Epithelial cell of proximal tubule (primary cell): ENCODE results near the gene UBE2R2. TPM values are rescaled to one million over a fixed set of nuclear protein-coding genes. Genes with fewer than 3 reads are reported as not detected.
"Not testable (repeated sequence)": the region's sequence is repeated elsewhere in the genome, so short reads cannot be mapped to it uniquely, and the experiment has no call there.

Experiments used
- DNase-seq: peaks from one replicate; pipeline ENCODE4 v3.0.0-alpha.2; 2011; ENCODE audit warnings: low read depth
- H3K4me3 ChIP-seq: 2 replicates; pipeline ENCODE4 v1.5.1; 2011; ENCODE audit warnings: low read depth, mild to moderate bottlenecking, low read length
- total RNA-seq: library from RNA; depleted of rRNA; stranded (reverse); fragments of >200 nt; gene quantifications from 2 replicates; pipeline ENCODE4 v1.2.3, GENCODE V29; 2015
- TF ChIP-seq, protein P1 (sequence below): conservative IDR thresholded peaks from 2 replicates; pipeline ENCODE4 v1.5.1; 2012; ENCODE audit warnings: low read depth, mild to moderate bottlenecking, low read length

The UBE2R2 gene, protein sequence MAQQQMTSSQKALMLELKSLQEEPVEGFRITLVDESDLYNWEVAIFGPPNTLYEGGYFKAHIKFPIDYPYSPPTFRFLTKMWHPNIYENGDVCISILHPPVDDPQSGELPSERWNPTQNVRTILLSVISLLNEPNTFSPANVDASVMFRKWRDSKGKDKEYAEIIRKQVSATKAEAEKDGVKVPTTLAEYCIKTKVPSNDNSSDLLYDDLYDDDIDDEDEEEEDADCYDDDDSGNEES
- total RNA-seq: 21.2 and 27.4 TPM in 2 replicates

DNA sequence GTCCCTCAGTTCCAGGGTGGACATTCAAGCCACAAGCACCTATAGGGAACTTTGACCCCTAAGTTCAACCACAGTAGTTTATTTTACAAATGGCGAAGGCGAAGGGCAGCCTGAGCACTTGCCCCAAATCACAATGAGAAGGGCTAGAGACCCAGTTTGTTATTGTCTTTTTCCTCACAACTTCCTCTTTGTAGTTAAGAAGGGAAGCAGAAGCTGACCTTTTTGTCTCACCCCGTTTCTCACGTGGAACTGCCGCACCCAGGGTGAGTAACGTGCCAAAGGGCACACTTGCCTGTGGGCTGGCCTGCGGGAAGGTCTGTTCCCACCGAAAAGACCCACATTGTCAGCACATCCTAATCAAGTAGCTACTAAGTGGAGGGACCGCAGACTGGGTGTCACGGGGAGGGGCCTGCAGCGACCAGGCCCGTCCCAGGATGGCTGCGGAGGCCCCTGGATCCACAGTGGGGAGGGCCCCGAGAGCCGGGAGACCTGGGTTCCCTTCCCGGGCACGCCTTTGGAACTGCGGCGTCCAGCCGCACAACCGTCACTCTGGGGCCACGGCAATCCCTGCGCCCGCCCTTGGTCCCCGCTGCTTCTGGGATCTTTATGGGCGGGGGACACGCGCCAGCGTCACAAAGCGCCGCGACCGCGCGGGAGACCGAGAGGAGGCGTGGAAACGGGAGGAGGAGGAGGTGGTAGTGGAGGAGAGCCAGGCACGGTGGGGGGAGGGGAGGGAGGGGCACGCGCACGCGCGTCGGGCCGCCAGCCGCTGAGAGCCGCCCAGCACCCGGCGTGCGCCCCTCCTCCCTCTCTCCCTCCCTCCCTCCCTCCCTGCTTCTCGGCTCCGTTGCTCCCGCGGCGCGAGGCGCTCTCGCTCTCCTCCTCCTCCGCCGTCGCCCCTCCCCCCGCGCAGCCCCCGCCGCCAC, at the start of gene UBE2R2:
UBE2R2 (plus strand) TSS at position 834 of the 926 bp plus-strand sequence. CDS start 598 bp downstream, outside the sequence.
- DNase-seq: peak; percentile 66
- TF ChIP-seq, protein P1, sequence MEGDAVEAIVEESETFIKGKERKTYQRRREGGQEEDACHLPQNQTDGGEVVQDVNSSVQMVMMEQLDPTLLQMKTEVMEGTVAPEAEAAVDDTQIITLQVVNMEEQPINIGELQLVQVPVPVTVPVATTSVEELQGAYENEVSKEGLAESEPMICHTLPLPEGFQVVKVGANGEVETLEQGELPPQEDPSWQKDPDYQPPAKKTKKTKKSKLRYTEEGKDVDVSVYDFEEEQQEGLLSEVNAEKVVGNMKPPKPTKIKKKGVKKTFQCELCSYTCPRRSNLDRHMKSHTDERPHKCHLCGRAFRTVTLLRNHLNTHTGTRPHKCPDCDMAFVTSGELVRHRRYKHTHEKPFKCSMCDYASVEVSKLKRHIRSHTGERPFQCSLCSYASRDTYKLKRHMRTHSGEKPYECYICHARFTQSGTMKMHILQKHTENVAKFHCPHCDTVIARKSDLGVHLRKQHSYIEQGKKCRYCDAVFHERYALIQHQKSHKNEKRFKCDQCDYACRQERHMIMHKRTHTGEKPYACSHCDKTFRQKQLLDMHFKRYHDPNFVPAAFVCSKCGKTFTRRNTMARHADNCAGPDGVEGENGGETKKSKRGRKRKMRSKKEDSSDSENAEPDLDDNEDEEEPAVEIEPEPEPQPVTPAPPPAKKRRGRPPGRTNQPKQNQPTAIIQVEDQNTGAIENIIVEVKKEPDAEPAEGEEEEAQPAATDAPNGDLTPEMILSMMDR: no peak

DNA sequence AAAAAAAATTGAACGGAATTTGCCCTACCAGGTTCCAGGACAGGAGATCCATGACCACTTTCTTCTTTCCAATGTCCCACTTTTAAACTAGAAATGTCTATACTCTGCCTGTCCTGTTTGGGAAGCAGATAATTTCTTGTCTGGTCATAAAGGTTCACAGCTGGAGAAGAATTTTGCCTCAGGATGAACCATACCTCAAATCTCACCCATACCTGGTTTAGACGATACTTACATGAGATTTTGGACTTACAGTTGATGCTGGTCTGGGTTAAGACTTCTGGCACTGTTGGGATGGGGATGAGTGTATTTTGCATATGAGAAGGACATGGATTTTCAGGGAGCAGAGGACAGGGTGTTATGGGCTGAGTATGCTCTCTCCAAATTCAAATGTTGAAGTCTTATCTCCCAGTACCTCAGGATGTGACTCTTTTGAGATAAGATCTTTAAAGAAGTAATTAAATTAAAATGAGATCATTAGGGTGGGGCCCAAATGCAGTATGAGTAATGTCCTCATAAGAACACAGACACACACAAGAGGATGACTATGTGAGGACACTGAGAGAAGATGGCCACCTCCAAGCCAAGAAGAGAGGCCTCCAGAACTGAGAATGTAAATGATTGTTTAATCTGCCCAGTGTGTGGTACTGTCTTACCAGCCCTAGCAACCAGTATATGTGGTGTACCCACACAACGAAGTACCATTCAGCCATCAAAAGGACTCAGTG, 46.6 kb upstream of the UBE2R2 start:
- not testable (repeated sequence) for DNase-seq, H3K4me3 ChIP-seq

More for the DNA sequence above, at the start of gene UBE2R2:
- H3K4me3 ChIP-seq: peak within 1 kb of the TSS; percentile 88

DNA sequence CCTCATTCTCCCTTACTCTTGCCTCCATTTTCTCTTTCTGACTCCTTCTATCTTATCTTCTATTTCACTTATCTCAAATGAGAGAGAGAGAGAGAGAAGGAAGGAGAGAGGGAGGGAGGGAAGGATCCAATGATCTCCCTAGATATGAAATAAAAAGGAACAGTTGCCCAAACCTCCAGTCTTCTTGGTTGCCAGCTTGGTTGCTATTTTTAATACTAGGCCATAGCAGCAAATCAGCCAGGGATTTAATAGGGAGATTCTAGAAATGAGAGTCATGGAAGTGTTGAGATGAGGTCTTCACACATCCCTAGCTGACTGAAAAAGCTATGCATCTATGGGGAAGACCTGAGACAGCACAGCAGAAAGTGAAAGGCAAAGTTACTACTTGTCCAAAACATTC, 43.8 kb upstream of the UBE2R2 start:
- H3K4me3 ChIP-seq, DNase-seq: not testable (repeated sequence)

DNA sequence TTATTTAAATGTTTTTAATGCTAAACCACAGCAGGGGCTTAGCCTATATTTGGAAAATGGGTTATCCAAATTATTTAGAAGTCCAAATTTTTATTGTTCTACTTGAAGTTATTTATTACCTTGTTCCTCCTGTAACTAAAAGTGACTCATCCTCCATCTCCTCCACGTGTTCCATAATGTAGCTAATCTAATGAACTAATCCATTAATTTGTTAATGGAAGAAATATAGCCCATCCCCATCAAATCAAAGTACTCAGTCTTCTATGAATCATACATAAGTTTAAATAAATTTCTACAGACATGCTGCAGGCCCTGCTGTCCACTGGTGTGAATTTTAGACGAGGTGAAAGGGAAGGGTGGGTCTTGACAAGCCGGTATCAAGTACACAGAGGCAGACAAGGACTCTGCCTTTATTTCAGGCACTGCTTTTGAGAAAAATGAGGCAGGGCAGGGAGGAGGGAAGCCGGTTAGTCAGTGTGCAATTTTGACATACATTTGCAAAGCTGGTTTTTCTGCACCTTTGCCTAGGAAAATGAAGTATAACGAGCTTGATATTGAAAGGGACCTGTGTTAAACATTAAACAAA, 42.8 kb upstream of the UBE2R2 start:
- not testable (repeated sequence) for H3K4me3 ChIP-seq, DNase-seq

DNA sequence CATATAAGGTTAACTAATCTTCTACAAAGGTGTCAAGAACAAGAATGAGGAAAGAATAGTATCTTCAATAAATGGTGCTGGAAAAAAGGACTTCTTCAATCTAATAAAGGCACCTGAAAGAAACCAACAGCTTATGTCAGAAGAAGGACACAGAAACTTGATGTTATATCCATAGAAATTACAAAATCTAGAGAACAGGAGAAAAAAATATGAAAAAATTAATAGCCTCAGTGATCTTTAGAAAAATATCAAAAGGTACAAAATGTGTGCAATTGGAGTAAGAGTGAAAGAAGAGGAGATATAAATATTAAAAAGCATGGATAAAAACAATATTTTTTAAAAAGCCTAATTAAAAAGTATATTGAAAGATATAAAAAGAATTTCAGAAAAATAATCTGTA, 40.4 kb upstream of the UBE2R2 start:
- DNase-seq: no peak
- TF ChIP-seq, protein P1: no peak

DNA sequence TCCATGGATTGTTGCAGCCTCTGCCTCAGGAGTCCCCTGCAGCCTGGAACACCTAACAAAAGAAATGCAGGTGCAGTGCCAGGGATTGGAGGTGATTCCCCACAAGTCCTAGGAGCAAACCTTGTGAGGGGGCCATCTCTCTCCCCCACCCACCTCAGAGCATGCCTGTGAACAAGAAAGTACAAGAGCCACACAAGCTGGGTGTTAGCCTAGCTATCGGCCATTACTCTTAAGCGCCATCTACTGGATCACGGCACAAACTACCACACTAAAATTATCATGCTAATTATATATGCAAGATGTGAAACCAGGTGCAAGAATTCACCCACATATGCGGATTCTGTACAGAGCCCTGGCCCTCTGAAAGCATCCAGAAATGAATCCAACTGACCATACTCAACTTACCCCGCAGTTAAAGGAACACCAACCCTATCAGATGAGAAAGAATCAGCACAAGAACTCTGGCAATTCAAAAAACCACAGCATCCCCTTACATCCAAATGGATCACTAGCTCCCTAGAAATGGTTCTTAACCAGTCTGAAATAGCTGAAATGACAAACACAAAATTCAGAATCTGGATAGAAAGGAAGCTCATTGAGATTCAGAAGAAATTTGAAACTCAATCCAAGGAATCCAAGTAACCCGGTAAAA, 38.1 kb upstream of the UBE2R2 start:
- TF ChIP-seq, protein P1: peak; percentile 90
- no peak for DNase-seq
- H3K4me3 ChIP-seq: no peak overlapping the region

More for the DNA sequence above, 40.4 kb upstream of the UBE2R2 start:
- no peak overlapping the region for H3K4me3 ChIP-seq

DNA sequence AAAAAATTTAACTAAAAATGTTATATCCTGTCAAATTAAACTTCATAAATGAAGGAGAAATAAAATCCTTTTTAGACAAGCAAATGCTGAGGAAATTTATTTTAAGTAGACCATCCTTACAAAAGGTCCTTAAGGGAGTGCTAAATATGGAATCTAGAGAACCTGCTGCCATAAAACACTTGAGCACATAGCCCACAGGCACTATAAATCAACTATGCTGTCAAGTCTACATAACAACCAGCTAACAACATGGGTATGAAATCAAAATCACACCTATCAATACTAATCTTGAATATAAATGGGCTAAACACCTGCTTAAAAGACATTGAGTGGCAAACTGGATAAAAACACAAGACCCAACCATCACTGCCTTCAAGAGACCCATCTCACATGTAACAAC, 36.7 kb upstream of the UBE2R2 start:
- no peak for DNase-seq
- no peak overlapping the region for H3K4me3 ChIP-seq
- TF ChIP-seq, protein P1: no peak
